GM18868 (cell line): ENCODE measurements around the gene MYO3B.
"Not testable (repeated sequence)": the region's sequence is repeated elsewhere in the genome, so short reads cannot be mapped to it uniquely, and the experiment has no call there.

Experiments used
- ATAC-seq: cut with Tn5 transposase; IDR thresholded peaks from one replicate; pipeline ENCODE4 v1.9.1; 2021; ENCODE audit warnings: mild to moderate bottlenecking, moderate library complexity; ENCODE audit not compliant: unreplicated experiment

Gene MYO3B

DNA sequence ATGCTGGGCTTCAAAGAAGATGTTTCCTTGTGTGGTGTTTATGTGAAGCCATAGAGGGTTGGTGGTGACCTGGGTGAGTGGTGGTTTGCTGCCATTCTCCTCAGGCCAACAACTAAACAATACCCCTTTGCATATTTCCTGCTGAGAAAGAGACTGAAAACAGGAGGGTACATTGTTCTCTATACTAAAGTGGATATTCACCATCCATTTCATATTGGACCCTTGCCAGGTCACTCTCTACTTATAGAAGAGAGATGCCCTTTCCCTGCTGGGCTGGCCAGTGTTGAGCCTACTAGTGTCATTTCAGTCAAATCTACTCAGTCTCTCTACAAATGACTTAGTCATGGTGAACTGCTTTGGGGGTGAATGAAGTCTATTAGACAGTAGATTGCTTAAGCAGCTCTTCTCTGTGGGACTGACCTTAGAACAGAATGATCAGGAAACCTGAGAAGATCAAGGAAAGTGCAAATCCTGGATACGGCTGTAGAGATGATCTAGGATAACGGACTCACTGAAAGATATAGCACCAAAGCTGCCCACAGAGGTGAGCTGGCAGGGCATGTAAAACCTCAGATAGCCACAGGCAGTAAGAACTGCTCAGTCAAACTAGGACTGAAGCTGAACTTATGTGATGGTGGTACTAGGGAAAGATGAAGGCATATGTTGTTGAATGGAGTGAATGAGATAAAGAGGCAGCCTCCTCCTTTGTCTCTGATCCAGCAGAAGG lies 154.9 kb downstream of the MYO3B start:
- ATAC-seq: no peak

DNA sequence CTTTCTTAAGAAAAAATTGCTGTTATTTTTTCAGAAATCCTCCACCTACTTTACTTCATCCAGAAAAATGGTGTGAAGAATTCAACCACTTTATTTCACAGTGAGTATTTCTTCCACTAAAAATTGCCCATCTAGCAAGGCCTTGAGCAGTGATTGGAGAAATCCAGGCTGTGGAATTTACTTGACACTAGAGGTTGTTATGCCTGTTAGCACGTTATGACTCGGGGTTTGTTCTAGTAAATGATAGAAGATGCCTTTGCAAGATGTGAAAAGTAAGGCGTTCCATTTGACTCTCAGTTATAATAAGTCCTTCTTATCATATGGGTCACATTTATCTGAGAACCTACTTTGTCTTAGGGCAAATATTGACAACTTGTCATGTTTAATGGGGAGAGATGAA lies 157.4 kb downstream of the MYO3B start:
- no peak for ATAC-seq

DNA sequence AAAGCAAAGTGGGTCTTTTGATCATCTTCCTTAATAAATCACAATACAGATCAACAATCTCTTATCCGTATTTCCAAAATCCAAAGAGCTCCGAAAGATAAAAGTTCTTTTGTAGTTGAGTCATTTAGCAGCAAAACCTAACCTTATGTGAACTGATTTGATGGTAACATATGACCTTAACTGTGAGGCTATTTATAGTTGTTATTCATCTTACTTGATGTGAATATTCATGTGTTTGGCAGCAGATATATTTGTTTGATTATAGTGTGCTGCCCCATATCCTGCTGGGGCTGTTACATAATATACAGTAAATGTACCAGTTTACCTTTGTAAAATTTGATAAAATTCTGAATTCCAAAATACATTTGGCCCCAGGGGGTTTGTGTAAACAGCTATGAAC lies 158.5 kb downstream of the MYO3B start:
- ATAC-seq: no peak

GRCh38 chr2:170336916-170337315 lies 159.0 kb downstream of the MYO3B start:
- no peak for ATAC-seq

DNA sequence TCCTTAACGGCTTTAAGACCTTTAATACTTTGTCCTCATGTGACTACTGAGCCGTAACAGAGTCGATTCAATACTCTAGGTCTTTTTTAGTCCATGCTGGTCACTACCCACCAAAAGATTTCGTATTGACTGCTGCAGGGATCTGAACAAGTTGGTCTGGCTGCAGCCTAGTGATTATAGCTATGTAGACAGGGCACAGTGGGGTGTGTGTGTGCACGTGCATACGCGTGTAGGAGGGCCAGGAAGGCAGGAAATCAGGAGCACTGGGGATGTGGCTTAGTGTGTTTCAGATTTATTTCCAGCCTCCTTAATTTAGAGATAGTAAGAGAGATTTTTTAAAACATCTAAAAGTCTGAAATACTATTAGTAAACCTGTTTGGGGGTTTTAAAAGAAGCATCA lies 161.4 kb downstream of the MYO3B start:
- ATAC-seq: no peak

- ATAC-seq: no peak
Observed at GRCh38 chr2:170339750-170340692, 162.1 kb downstream of the MYO3B start.

- ATAC-seq: peak; percentile 77
Observed at GRCh38 chr2:170340693-170341068, 162.7 kb downstream of the MYO3B start.

- ATAC-seq: no peak
Observed at GRCh38 chr2:170341684-170342623, 164.0 kb downstream of the MYO3B start.

DNA sequence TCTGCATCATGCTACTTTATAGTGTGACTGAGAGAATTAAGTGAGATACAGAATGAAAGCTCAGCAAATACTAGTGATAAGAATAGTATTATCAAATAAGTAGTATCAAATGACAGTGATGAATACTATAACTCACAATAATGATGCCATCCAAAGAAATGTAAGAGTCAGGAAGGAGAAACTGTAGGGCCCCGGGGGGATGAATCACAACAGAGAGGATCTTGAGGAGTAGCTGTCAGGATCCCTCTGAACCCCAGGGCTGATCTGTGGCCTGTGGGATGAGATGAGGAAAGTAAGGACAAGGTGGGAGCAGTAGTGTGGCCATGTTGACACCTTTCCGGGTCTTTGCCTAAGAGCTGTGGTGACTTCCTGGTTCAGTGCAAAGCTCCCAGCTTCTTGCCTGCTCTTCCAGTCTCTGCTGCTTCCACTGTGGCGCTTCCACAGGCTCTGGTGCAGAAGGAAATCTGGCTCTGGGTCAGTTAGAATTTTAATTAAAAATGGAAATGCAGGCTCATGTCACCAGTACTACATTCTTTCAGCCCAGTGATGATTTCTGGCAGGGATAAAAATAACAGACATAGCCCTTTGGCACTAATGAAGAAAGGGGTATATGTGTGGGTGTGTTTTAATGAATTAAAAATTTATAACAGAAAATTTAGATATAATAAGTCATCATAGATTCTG lies 166.9 kb downstream of the MYO3B start:
- ATAC-seq: no peak

DNA sequence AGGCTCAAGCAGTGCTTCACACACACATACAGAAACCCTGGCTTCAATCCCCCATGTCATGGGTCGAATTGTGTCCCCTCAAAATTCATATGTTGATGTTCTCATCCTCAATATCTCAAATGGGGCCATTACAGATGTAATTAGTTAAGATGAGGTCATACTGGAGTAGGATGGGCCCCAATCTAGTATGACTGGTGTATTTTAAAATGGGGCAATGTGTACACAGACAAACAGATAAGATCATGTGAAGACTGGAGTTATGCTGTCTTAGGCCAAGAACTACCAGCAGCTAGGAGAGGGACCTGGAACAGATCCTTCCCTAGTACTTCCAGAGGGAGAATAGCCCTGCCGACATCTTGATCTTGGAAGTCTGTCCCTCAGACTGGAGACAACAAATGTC lies 167.7 kb downstream of the MYO3B start:
- no peak for ATAC-seq

GRCh38 chr2:170349269-170349668 lies 171.3 kb downstream of the MYO3B start:
- not testable (repeated sequence) for ATAC-seq

DNA sequence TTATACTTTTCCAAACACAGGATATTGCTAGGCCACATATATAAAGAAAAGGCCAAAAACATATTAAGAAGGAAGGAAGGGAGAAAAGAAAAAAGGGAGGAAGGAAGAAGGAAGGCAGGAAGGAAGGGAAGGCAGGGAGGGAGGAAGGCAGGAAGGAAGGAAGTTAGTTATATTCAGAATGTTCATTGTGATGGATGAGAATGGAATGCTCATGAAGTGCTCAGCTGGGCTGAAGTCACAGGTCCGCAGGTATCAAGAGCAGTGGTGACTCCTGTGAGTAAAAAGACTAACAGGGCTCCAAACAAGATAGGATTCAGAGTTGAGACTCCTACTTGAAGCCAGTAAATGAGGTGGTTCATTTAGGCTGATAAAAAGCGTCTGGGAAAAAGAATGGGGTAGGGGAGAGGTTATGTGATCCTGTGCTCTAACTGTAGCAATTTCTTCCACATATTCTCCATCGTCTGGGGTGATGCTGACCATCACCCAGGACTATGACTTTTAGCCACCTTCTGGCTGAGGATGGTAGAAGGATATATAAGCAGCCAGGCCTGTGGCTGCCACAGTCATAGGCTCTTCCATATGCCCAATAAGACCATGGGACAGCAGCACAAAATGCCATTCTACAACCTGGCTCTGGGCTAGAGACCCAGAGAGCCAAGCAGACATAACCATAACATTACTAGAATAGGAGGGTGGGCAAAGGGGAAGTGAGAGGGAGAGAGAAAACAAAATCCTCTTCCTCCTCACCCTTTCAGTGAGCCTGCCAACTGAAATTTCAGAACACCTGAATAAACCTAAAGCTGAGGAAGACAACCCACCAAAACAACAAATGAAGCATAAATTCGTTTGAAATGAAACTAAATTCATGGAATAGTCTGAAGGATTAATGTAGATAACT lies 173.2 kb downstream of the MYO3B start:
- ATAC-seq: peak; percentile 64

- no peak for ATAC-seq
Observed at GRCh38 chr2:170353723-170354122, 175.8 kb downstream of the MYO3B start.

DNA sequence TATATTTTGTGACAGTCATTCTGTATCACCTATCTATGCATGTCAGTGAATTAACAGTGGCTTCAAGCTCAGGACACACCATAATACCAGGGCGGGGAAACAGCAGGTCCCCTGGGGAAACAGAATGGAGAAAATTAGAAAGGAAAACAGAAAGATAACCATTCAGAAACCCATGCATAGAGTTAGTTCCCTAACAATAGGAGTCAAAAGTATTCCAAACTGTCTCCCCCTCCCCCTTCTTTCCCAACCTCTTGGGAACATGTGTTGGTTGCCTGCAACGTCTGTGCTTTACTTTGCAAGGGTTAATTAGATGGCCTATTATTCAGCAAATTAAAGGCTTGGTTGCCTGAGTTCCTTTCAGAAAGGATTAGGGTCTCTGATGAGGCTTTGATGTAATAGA lies 176.4 kb downstream of the MYO3B start:
- ATAC-seq: no peak

GRCh38 chr2:170354855-170355780 lies 177.2 kb downstream of the MYO3B start:
- ATAC-seq: no peak

DNA sequence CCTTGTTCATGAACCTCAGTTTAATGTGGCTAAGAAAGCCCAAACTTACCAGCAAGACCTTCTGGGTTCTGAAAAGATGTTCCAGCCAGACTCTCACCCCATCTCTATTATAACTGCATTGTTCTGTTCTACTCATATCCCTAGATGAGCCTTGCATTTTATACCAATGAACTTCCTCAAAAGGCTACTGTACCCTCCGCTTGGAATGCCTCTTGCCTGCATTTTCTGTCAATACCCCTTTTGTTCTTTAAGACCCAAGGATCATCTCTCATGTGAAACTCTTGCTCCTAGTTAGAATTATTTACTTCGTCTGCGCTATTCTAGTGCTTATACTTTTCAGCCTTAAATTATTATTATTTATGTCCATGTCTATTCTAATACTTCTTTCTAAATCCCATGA lies 181.5 kb downstream of the MYO3B start:
- no peak for ATAC-seq

GRCh38 chr2:170360546-170361089 lies 182.7 kb downstream of the MYO3B start:
- ATAC-seq: no peak
